RWPE1 (cell line): ENCODE data around the gene SYNE1.

ENCODE experiments used
- CTCF ChIA-PET: fragments of 350-600 bp; sonication (Branson Sonifier 250); formaldehyde crosslinking; extraction: SDS; loops from one replicate; lab custom pipeline; 2021; lab: Yijun Ruan, JAX
- POLR2A ChIA-PET: fragments of 400-600 bp; formaldehyde crosslinking; extraction: SDS; loops from one replicate; lab custom pipeline; 2020; ENCODE audit warnings: antibody characterized with exemption; ENCODE audit not compliant: low non-redundant PET; lab: Yijun Ruan, JAX
- DNase-seq: peaks from one replicate; pipeline ENCODE4 v3.0.0; 2012; ENCODE audit warnings: low spot score
- H3K27ac ChIP-seq: fragments of 450-650 bp; 2 replicates; pipeline ENCODE4 v1.5.1; 2017
- CTCF ChIP-seq: fragments of 450-650 bp; conservative IDR thresholded peaks from 2 replicates; pipeline ENCODE4 v1.5.1; 2017; ENCODE audit warnings: low read depth, mild to moderate bottlenecking

Gene SYNE1

GRCh38 chr6:152587473-152587872, 49.7 kb downstream of the SYNE1 start:
- H3K27ac ChIP-seq: no peak overlapping the region
- no peak for DNase-seq
- ChIA-PET POLR2A (no interaction called here), CTCF (no interaction called here)
- no peak for TF ChIP-seq CTCF

- TF ChIP-seq CTCF: no peak
- CTCF ChIA-PET: no interaction called here
- DNase-seq: no peak
- POLR2A ChIA-PET: no interaction called here
- H3K27ac ChIP-seq: no peak overlapping the region
Measured at GRCh38 chr6:152585236-152585635, 51.9 kb downstream of the SYNE1 start.

GRCh38 chr6:152583888-152584287, 53.3 kb downstream of the SYNE1 start:
- H3K27ac ChIP-seq: no peak overlapping the region
- ChIA-PET CTCF (no interaction called here), POLR2A (no interaction called here)
- TF ChIP-seq CTCF: no peak
- no peak for DNase-seq

GRCh38 chr6:152576525-152576924, 60.6 kb downstream of the SYNE1 start:
- POLR2A ChIA-PET: no interaction called here

GRCh38 chr6:152575621-152576150, 61.5 kb downstream of the SYNE1 start:
- peak; percentile 86 for DNase-seq
- CTCF ChIA-PET: interaction anchor here (0.6 to 0.9 kb wide), 3 partner anchors 10 to 537 kb away, joined by 3 to 7 read pairs (median 3); no protein-coding TSS in a partner anchor
- no peak for TF ChIP-seq CTCF
- POLR2A ChIA-PET: no interaction called here
- no peak overlapping the region for H3K27ac ChIP-seq

More at GRCh38 chr6:152576525-152576924, 60.6 kb downstream of the SYNE1 start:
- CTCF ChIA-PET: interaction anchor here (0.6 to 0.7 kb wide), 2 partner anchors 11 to 538 kb away, joined by 3 to 7 read pairs; no protein-coding TSS in a partner anchor
- H3K27ac ChIP-seq: no peak overlapping the region
- TF ChIP-seq CTCF: no peak
- no peak for DNase-seq

GRCh38 chr6:152575161-152575560, 62.0 kb downstream of the SYNE1 start:
- TF ChIP-seq CTCF: no peak
- DNase-seq: no peak
- CTCF ChIA-PET: no interaction called here
- H3K27ac ChIP-seq: no peak overlapping the region
- POLR2A ChIA-PET: no interaction called here
